Hepatocyte (in vitro differentiated cells): ENCODE results near the gene GPRIN1. TPM values are rescaled to one million over a fixed set of nuclear protein-coding genes. Genes with fewer than 3 reads are reported as not detected.

Experiments used
- DNase-seq: peaks from one replicate; pipeline ENCODE4 v3.0.0-alpha.2; 2016; ENCODE audit warnings: low spot score
- H2AFZ ChIP-seq: fragments of 200-600 bp; sonication (generic); 2 replicates; pipeline ENCODE4 v1.6.0; 2016; ENCODE audit warnings: antibody characterized with exemption, mild to moderate bottlenecking
- H3K27ac ChIP-seq: fragments of 200-600 bp; sonication (generic); 2 replicates; pipeline ENCODE4 v1.5.1; 2016; ENCODE audit warnings: mild to moderate bottlenecking
- H3K27me3 ChIP-seq: fragments of 200-600 bp; sonication (generic); 2 replicates; pipeline ENCODE4 v1.6.1; 2016
- H3K36me3 ChIP-seq: fragments of 200-600 bp; sonication (generic); replicated peaks from 2 replicates; pipeline ENCODE4 v1.5.1; 2016; ENCODE audit warnings: low read depth; ENCODE audit not compliant: insufficient read depth
- H3K4me1 ChIP-seq: fragments of 200-600 bp; sonication (generic); 2 replicates; pipeline ENCODE4 v1.5.1; 2016; ENCODE audit warnings: mild to moderate bottlenecking, moderate library complexity; ENCODE audit not compliant: insufficient read depth
- H3K4me2 ChIP-seq: fragments of 200-600 bp; sonication (generic); 2 replicates; pipeline ENCODE4 v1.6.0; 2016
- H3K4me3 ChIP-seq: fragments of 200-600 bp; sonication (generic); 2 replicates; pipeline ENCODE4 v1.5.1; 2016; ENCODE audit warnings: mild to moderate bottlenecking
- H3K79me2 ChIP-seq: fragments of 200-600 bp; sonication (generic); 2 replicates; pipeline ENCODE4 v1.6.0; 2017; ENCODE audit warnings: mild to moderate bottlenecking
- H3K9me2 ChIP-seq: fragments of 200-600 bp; sonication (generic); replicated peaks from 2 replicates; pipeline ENCODE4 v1.6.0; 2017; ENCODE audit warnings: mild to moderate bottlenecking; ENCODE audit not compliant: insufficient read depth
- H3K9me3 ChIP-seq: fragments of 200-600 bp; sonication (generic); 2 replicates; pipeline ENCODE4 v1.5.1; 2016; ENCODE audit warnings: low read depth, mild to moderate bottlenecking
- H4K20me1 ChIP-seq: fragments of 200-600 bp; sonication (generic); 2 replicates; pipeline ENCODE4 v1.6.0; 2016; ENCODE audit warnings: mild to moderate bottlenecking; ENCODE audit not compliant: insufficient read depth, poor library complexity, severe bottlenecking
- EZH2 ChIP-seq: fragments of 200-600 bp; sonication (generic); IDR thresholded peaks from 2 replicates; pipeline ENCODE4 v1.6.1; 2016; ENCODE audit warnings: antibody characterized with exemption, mild to moderate bottlenecking, borderline replicate concordance
- EZH2phosphoT487 ChIP-seq: fragments of 200-600 bp; sonication (generic); IDR thresholded peaks from one replicate; pipeline ENCODE4 v1.6.1; 2018; ENCODE audit warnings: antibody characterized with exemption, mild to moderate bottlenecking, low read depth, moderate library complexity; ENCODE audit not compliant: unreplicated experiment, severe bottlenecking
- WGBS: methylation state at CpG from one replicate; pipeline ENCODE4 v1.1.6; 2016; ENCODE audit warnings: low lambda C conversion rate; ENCODE audit errors: missing lambda C conversion rate; 5-methylcytosine and 5-hydroxymethylcytosine counted together
- polyA plus RNA-seq: library from polyadenylated mRNA; unstranded; fragments of >200 nt; fragmentation: Nextera tagmentation; extraction: Ambion mirVana; gene quantifications from 2 replicates; pipeline ENCODE4 v1.2.1, GENCODE V29; 2016
- total RNA-seq: library from RNA; depleted of rRNA; stranded (reverse); fragments of >200 nt; gene quantifications from 2 replicates; pipeline ENCODE4 v1.2.3, GENCODE V29; 2014
- TF ChIP-seq, protein P1 (sequence below): fragments of 200-600 bp; sonication (generic); IDR thresholded peaks from 2 replicates; pipeline ENCODE4 v1.5.1; 2016; ENCODE audit warnings: antibody characterized with exemption, mild to moderate bottlenecking; ENCODE audit not compliant: poor library complexity

The GPRIN1 gene
- total and polyA plus RNA-seq, 2 experiments from 2014 or later = 1.6 to 2.2 TPM

GRCh38 chr5:176653401-176654385 lies 43.7 kb upstream of the GPRIN1 start:
- H3K27ac ChIP-seq = no peak overlapping the region
- no peak for DNase-seq
- no peak overlapping the region for H3K4me2 ChIP-seq
- no peak overlapping the region for H3K4me3 ChIP-seq
- H3K79me2 ChIP-seq = peaks cover 10% of the 10 kb centered on the region
- no peaks in the 10 kb centered on the region for H3K9me3 ChIP-seq
- H3K27me3 ChIP-seq = no peaks in the 10 kb centered on the region
- WGBS = 92% methylated on average over 18 of the region's 18 CpGs
- H3K4me1 ChIP-seq = no peaks in the 10 kb centered on the region
- no peaks in the 10 kb centered on the region for H3K36me3 ChIP-seq
- no peak overlapping the region for H2AFZ ChIP-seq
- no peaks in the 10 kb centered on the region for H4K20me1 ChIP-seq
- no peaks in the 10 kb centered on the region for H3K9me2 ChIP-seq
- TF ChIP-seq EZH2phosphoT487 (no peak), EZH2 (no peak)
- TF ChIP-seq, protein P1, sequence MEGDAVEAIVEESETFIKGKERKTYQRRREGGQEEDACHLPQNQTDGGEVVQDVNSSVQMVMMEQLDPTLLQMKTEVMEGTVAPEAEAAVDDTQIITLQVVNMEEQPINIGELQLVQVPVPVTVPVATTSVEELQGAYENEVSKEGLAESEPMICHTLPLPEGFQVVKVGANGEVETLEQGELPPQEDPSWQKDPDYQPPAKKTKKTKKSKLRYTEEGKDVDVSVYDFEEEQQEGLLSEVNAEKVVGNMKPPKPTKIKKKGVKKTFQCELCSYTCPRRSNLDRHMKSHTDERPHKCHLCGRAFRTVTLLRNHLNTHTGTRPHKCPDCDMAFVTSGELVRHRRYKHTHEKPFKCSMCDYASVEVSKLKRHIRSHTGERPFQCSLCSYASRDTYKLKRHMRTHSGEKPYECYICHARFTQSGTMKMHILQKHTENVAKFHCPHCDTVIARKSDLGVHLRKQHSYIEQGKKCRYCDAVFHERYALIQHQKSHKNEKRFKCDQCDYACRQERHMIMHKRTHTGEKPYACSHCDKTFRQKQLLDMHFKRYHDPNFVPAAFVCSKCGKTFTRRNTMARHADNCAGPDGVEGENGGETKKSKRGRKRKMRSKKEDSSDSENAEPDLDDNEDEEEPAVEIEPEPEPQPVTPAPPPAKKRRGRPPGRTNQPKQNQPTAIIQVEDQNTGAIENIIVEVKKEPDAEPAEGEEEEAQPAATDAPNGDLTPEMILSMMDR = no peak

- no peak overlapping the region for H3K4me3 ChIP-seq
- WGBS = 85% methylated on average over 8 of the region's 8 CpGs
- no peaks in the 10 kb centered on the region for H3K9me3 ChIP-seq
- no peak for DNase-seq
- peaks cover 6% of the 10 kb centered on the region for H3K4me1 ChIP-seq
- H3K36me3 ChIP-seq = no peaks in the 10 kb centered on the region
- H2AFZ ChIP-seq = no peak overlapping the region
- no peak overlapping the region for H3K27ac ChIP-seq
- no peaks in the 10 kb centered on the region for H4K20me1 ChIP-seq
- H3K4me2 ChIP-seq = no peak overlapping the region
- no peaks in the 10 kb centered on the region for H3K9me2 ChIP-seq
- no peaks in the 10 kb centered on the region for H3K27me3 ChIP-seq
- peaks cover 20% of the 10 kb centered on the region for H3K79me2 ChIP-seq
- TF ChIP-seq EZH2 (no peak), EZH2phosphoT487 (no peak)
- TF ChIP-seq, protein P1 = no peak
Observed at GRCh38 chr5:176652136-176652535, 42.2 kb upstream of the GPRIN1 start.

- H3K4me3 ChIP-seq = no peak overlapping the region
- 96% methylated on average over 16 of the region's 17 CpGs for WGBS
- no peaks in the 10 kb centered on the region for H4K20me1 ChIP-seq
- no peak overlapping the region for H2AFZ ChIP-seq
- no peak overlapping the region for H3K27ac ChIP-seq
- H3K4me1 ChIP-seq = peaks cover 9% of the 10 kb centered on the region
- DNase-seq = no peak
- no peaks in the 10 kb centered on the region for H3K9me2 ChIP-seq
- no peaks in the 10 kb centered on the region for H3K36me3 ChIP-seq
- H3K27me3 ChIP-seq = no peaks in the 10 kb centered on the region
- TF ChIP-seq EZH2 (no peak), EZH2phosphoT487 (no peak)
- TF ChIP-seq, protein P1 = no peak
- no peak overlapping the region for H3K4me2 ChIP-seq
- no peaks in the 10 kb centered on the region for H3K9me3 ChIP-seq
- peaks cover 20% of the 10 kb centered on the region for H3K79me2 ChIP-seq
Observed at GRCh38 chr5:176651472-176651980, 41.6 kb upstream of the GPRIN1 start.
